ENCODE data around the gene CD52. TPM values are rescaled to one million over a fixed set of nuclear protein-coding genes. Genes with fewer than 3 reads are reported as not detected.

The CD52 gene
- total and polyA plus RNA-seq, 2 of the 4 experiments (the other 2 are of a cell fraction) = 1.6 TPM; not detected in 1

DNA sequence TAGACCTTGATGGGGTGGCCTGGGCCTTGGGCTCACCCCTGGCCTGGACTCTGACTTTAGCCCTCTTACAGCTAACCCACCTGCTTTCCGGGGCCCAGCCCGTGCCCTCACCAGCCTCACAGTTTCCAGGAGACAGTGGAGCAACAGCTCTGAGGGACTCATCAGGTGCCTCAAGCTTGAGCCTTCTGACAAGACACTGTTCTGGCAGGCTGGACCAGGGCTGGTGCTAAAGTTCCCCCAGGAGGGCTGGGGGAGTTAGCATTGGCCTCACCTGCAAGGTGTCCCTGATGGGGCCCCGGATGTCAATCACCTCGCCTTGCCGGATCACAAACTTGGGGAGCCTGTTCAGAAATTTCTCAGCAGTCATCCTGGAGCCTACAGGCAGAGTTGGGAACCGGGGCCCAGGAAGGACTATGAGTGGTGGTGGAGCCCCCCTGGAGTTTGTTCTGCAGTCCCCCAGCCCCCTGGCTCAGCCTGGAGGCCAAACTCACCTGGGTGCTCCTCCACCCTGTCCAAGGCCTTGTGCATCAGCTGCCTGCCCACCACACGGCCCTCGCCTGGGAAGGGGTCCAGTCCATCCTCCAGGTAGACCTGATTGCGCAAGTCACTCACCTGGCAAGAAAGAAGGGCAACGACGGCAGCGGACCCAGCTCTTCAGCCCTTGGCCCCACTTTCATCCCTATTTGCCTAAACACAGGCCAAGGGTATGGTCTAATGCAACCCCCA is 33.7 kb upstream of the CD52 start:
- H2BK20ac ChIP-seq (ENCODE audit: low read depth, low read length) = peak overlapping the region; percentile 90
- no peaks in the 10 kb centered on the region for H3K9me3 ChIP-seq (ENCODE audit: control insufficient read depth, insufficient read depth, low read length)
- ChIA-PET POLR2A (ENCODE audit: unreplicated experiment) (no interaction called here), CTCF (interaction anchor here (1.1 kb wide), 1 partner anchor 38 kb away, joined by 5 read pairs; no protein-coding TSS in a partner anchor)
- H2BK15ac ChIP-seq (ENCODE audit: low read depth, low read length) = peak overlapping the region; percentile 84; the same call in 2 of the 3 replicates
- peaks cover 20% of the 10 kb centered on the region for H3K36me3 ChIP-seq (ENCODE audit: control insufficient read depth, insufficient read depth, low read length)
- H3K4me2 ChIP-seq (ENCODE audit: low read depth, low read length) = no peak overlapping the region; the same call in 1 of the 2 replicates
- no peak overlapping the region for H3K4me3 ChIP-seq (ENCODE audit: insufficient read depth, low read depth, low read length)
- H3K18ac ChIP-seq (ENCODE audit: low read depth, low read length) = peak overlapping the region; percentile 60
- dilution Hi-C loops (cut with HindIII; ENCODE audit: low sequenced_read_pairs, unreplicated experiment) (no loop called here), intact Hi-C loops (cut with micrococcal nuclease) (no loop called here), in situ Hi-C loops (cut with MboI; ENCODE audit: low sequenced_read_pairs) (no loop called here)
- peak overlapping the region; percentile 88 for H2AFZ ChIP-seq (replicated peaks; ENCODE audit: low read length, poor library complexity)
- ATAC-seq (ENCODE audit: low read depth) (no peak), DNase-seq (no peak)
- 85% methylated on average over 5 of the region's 12 CpGs; no CpG with 5 or more reads in 1 of the 2 experiments for WGBS, 2 experiments (ENCODE audit: extremely low coverage in 2 of 2, insufficient read length in 1 of 2)
- peaks cover 20 to 71% of the 10 kb centered on the region in 2 experiments for H3K79me1 ChIP-seq (ENCODE audit: low read depth in 1 of 2, low read length in 2 of 2)
- H4K5ac ChIP-seq (ENCODE audit: low read depth, low read length) = peak overlapping the region; percentile 81
- peaks cover 45% of the 10 kb centered on the region for H3K4me1 ChIP-seq (ENCODE audit: control insufficient read depth, insufficient read depth, low read length)
- H3K27me3 ChIP-seq (ENCODE audit: control insufficient read depth, insufficient read depth, low read length) = no peaks in the 10 kb centered on the region
- peak overlapping the region; percentile 58 to 89 for H4K8ac ChIP-seq (ENCODE audit: low read depth in 2 of 2, low read length in 2 of 2)
- H4K91ac ChIP-seq (ENCODE audit: insufficient read depth, low read depth, low read length) = peak overlapping the region; percentile 96
- 0 out of 2 replicates have a peak overlapping the region, but pooled peaks have one; percentile 39 for H3K56ac ChIP-seq (ENCODE audit: extremely low read depth, insufficient read depth, low read length)
- peak overlapping the region; percentile 96 for H3K23ac ChIP-seq (ENCODE audit: low read depth, low read length)
- peak overlapping the region; percentile 97 for H2BK120ac ChIP-seq (ENCODE audit: low read depth, low read length)
- peak overlapping the region; percentile 93 for H3K14ac ChIP-seq (replicated peaks; ENCODE audit: low read depth, low read length)
- peak overlapping the region; percentile 91 for H3K27ac ChIP-seq (ENCODE audit: insufficient read depth, low read length)
- peaks cover 44% of the 10 kb centered on the region for H4K20me1 ChIP-seq (ENCODE audit: insufficient read depth, low read length)
- peak overlapping the region; percentile 98 for H3K4ac ChIP-seq (ENCODE audit: low read depth, low read length)
- peak overlapping the region; percentile 98 for H2BK5ac ChIP-seq (ENCODE audit: low read depth, low read length, poor library complexity, severe bottlenecking)
- no peak for TF ChIP-seq RFX5 (IDR thresholded peaks at IDR 0.05; ENCODE audit: low read depth, low read length)
- peak; percentile 95 for TF ChIP-seq CEBPB (IDR thresholded peaks at IDR 0.05; ENCODE audit: low read depth, low read length)
- H3K9me1 ChIP-seq (ENCODE audit: insufficient read depth, low read length) = peaks cover 43% of the 10 kb centered on the region
- H2AK5ac ChIP-seq (ENCODE audit: low read depth, low read length) = peak overlapping the region; percentile 97
- H3K9ac ChIP-seq (ENCODE audit: low read depth, low read length) = no peak overlapping the region; the same call in 1 of the 2 replicates
- H2AK9ac ChIP-seq (replicated peaks; ENCODE audit: low read depth, low read length, poor library complexity) = peak overlapping the region; percentile 98
- BruUV-seq (replicated peaks) = no TSS peak
